Stimulated activated effector memory CD8-positive, alpha-beta T cell treated with anti-CD3 and anti-CD28 coated beads, Interleukin-12 subunit alpha, Interleukin-12 subunit beta, amount 100 ng/mL, for 72 hours (primary cell): ENCODE measurements around the gene CAVIN2.

Experiments
- ATAC-seq: fragments of 150-1000 bp; cut with Tn5 transposase; 2 replicates; pipeline ENCODE4 v1.10.0; 2021
- DNase-seq, 2 donors: peaks; one replicate each; pipeline ENCODE4 v3.0.0; 2021 to 2022; ENCODE audit warnings: low spot score in 2 of 2
- H3K27ac Mint-ChIP-seq: one replicate; pipeline ENCODE4 v1.8.0; 2022; ENCODE audit warnings: mild to moderate bottlenecking, mixed read lengths
- H3K36me3 Mint-ChIP-seq: one replicate; pipeline ENCODE4 v1.8.0; 2022; ENCODE audit warnings: mild to moderate bottlenecking, mixed read lengths
- H3K4me1 Mint-ChIP-seq: one replicate; pipeline ENCODE4 v1.8.0; 2022; ENCODE audit warnings: mixed read lengths
- H3K4me3 Mint-ChIP-seq: one replicate; pipeline ENCODE4 v1.8.0; 2022; ENCODE audit warnings: mild to moderate bottlenecking, mixed read lengths
- H3K9me3 Mint-ChIP-seq: one replicate; pipeline ENCODE4 v1.8.0; 2022; ENCODE audit warnings: mixed read lengths

CAVIN2 gene

DNA sequence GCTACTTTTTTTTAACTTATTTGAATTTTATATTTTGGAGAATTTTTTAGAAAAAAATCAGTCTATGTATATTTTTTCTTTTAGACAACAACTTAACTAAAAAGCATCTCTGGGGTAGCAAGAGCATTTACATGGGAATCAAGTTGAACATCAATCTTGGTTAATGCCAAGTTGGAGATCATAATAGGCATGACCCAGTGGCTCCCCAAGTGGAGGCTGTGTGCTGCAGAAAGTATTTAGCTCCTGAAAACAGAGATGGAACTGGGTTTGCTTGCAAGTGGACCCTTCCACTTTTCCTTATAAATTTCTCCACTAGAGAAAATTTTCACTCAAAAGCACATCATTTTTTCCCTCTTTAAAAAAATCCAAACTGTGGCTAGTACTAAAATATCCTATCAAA is 23.9 kb upstream of the CAVIN2 start:
- Mint-ChIP-seq H3K4me3 (no peak overlapping the region), H3K36me3 (no peaks in the 10 kb centered on the region), H3K9me3 (no peaks in the 10 kb centered on the region), H3K4me1 (no peaks in the 10 kb centered on the region), H3K27ac (no peak overlapping the region)
- no peak for ATAC-seq
- no peak for DNase-seq

DNA sequence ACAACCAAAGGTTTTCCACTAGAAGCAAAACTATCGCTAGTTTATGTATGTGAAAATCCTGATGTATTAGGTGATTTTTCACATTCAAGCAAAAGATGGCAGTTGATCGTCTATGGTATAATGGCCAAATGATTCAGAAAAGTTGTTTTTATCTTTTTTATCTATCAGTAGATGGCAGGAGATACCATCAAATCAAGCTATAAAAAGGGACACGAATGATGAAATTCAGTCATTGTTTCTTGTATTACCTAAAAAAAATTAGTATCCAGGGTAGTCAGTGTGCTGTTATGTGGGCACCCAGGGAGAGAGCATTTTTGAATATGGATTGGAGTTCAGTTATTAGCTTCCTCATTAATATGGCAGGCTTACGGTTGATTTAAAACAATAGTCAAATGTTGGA is 22.9 kb upstream of the CAVIN2 start:
- H3K9me3 Mint-ChIP-seq: no peaks in the 10 kb centered on the region
- H3K4me3 Mint-ChIP-seq: no peak overlapping the region
- no peak overlapping the region for H3K27ac Mint-ChIP-seq
- no peaks in the 10 kb centered on the region for H3K36me3 Mint-ChIP-seq
- ATAC-seq (no peak), DNase-seq (no peak)
- no peaks in the 10 kb centered on the region for H3K4me1 Mint-ChIP-seq

DNA sequence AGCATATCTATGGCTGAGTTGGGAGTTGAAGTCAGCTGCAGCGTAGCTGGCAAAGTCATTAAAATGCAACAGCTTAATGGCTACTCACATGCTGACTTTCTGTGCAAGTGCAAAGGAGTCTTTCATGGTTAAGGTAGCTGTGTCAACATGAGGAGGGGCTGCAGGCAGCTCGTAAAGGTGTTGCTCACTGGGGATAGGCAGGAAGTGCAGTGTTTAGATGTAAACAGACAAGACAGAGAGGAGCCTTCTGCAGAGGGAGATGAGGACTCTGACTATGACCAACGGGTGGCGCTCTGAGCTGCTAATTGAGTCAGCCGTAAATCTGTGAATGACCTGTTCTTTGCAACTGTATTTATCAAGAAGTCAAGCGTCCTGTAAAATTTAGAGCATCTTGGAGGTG is 22.3 kb upstream of the CAVIN2 start:
- ATAC-seq: no peak
- H3K9me3 Mint-ChIP-seq: no peaks in the 10 kb centered on the region
- H3K27ac Mint-ChIP-seq: no peak overlapping the region
- no peak overlapping the region for H3K4me3 Mint-ChIP-seq
- H3K36me3 Mint-ChIP-seq: no peaks in the 10 kb centered on the region
- H3K4me1 Mint-ChIP-seq: no peaks in the 10 kb centered on the region
- no peak for DNase-seq

GRCh38 chr2:191867507-191867847 is 20.6 kb upstream of the CAVIN2 start:
- no peaks in the 10 kb centered on the region for H3K36me3 Mint-ChIP-seq
- DNase-seq: no peak
- peak; percentile 13 for ATAC-seq
- H3K4me3 Mint-ChIP-seq: no peak overlapping the region
- no peaks in the 10 kb centered on the region for H3K4me1 Mint-ChIP-seq
- no peaks in the 10 kb centered on the region for H3K9me3 Mint-ChIP-seq
- no peak overlapping the region for H3K27ac Mint-ChIP-seq

DNA sequence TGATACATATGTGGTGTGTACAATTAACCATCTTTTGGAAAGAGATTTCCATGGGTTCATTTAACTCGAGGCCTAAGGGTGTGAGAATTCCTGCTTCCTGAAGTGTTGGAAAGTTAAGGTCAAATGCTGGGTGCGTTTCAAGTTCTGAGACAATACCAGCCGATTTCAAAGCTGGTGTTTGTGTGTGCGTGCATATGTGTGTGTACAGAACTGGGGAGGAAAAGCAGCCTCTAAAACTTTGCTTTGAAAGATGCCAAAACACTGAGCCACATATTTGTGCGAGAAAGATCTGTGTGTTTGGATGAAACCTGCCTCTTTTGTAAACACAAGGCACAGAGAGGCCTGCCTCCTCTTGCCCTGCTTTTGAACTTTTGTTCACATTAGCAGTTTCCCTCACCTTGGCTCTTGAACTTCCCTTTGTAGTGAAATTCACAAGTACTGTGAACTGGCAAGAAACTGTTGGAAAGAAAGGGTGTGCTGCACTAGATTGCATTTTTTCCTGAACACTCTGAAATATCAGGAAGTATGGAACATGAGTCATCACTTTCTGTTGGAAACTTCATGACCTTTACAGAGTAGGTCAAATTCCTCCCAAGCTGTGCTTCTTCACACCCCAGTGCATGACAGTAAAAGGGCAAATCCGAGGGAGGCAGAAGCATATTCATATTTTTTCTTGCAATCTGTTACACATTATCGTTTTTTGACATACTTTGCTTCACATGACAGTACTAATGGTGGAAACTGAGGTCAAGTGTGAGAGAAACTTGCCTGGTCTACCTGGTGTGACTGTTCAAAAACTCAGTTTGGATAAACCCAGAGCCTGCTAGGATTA is 20.0 kb upstream of the CAVIN2 start:
- no peaks in the 10 kb centered on the region for H3K4me1 Mint-ChIP-seq
- no peak overlapping the region for H3K4me3 Mint-ChIP-seq
- H3K36me3 Mint-ChIP-seq: no peaks in the 10 kb centered on the region
- DNase-seq: no peak
- peak; percentile 19 for ATAC-seq
- H3K27ac Mint-ChIP-seq: no peak overlapping the region
- no peaks in the 10 kb centered on the region for H3K9me3 Mint-ChIP-seq

DNA sequence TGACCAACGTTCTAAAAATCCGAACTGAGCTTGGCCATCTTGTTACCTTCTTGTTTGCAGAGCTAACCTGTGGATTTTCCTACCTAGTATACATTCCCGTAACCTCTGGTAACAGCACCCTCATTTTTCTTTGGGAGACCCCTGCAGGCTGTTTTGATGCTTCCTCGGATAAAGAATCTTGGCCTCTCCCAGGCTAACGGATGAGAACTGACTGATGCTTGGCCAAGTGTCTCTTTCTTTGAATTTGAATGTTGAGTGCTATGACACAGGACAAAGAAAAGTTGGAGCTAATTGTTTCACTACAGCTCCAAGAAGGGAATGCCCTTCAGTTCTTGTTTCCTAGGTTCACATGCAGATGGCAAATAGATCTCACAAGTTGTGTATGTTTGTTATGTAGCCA is 19.3 kb upstream of the CAVIN2 start:
- no peaks in the 10 kb centered on the region for H3K9me3 Mint-ChIP-seq

GRCh38 chr2:191864628-191865374 is 17.9 kb upstream of the CAVIN2 start:
- Mint-ChIP-seq H3K4me1 (no peaks in the 10 kb centered on the region), H3K9me3 (no peaks in the 10 kb centered on the region), H3K4me3 (no peak overlapping the region), H3K27ac (no peak overlapping the region), H3K36me3 (no peaks in the 10 kb centered on the region)
- ATAC-seq (no peak), DNase-seq (no peak)

More for the DNA sequence above, 19.3 kb upstream of the CAVIN2 start:
- DNase-seq (no peak), ATAC-seq (no peak)
- Mint-ChIP-seq H3K4me1 (no peaks in the 10 kb centered on the region), H3K4me3 (no peak overlapping the region), H3K36me3 (no peaks in the 10 kb centered on the region), H3K27ac (no peak overlapping the region)

DNA sequence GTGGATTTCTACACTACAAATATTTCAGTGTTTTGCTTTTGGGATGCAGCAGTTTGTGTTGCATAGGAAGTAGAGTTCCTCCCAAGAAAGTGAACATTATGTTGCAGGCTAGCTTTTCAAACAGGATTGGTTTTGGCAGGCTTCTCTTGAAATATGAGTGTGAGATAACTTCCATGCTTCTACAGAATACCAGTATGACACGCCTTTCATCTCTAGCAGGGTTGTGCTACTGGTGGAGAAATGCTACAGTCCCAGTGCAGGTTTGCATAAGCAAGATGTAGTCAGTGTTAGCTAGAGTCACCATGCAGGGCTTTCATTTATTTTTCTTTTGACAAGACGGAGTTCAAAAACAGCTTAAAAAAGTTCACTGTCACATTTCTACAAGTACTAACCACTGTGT is 17.1 kb upstream of the CAVIN2 start:
- no peak overlapping the region for H3K27ac Mint-ChIP-seq
- H3K36me3 Mint-ChIP-seq: no peaks in the 10 kb centered on the region
- H3K4me3 Mint-ChIP-seq: no peak overlapping the region
- H3K4me1 Mint-ChIP-seq: no peaks in the 10 kb centered on the region
- ATAC-seq: no peak
- no peaks in the 10 kb centered on the region for H3K9me3 Mint-ChIP-seq
- no peak for DNase-seq

DNA sequence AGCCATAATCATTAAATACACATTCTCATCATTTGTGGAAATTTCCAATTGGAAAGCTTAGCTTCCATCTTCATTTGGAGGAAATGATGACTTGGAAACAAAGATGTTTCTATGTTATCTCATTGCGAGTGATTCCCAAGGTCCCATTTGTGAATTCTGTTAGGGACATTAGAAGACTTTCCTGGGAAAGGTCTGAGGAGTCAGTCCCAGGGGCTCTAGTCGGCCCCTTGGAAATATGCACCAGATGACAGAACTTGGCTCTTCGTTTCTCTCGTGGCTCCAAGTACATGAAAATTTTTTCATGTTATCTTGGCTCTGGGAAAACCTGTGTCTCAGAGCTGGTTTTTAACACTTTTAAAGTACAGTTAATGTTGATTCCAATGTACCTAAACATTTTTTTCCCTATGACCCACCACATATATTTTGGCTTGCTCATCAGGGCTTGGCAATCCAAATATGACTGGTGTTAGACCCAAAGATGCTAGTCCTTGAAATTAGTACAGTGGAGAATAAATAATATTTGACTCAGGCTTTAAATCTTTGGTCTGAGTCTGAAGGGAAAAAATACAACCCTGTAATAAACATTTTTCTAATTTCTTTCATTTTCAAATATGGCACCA is 15.4 kb upstream of the CAVIN2 start:
- Mint-ChIP-seq H3K36me3 (no peaks in the 10 kb centered on the region), H3K4me1 (no peaks in the 10 kb centered on the region), H3K4me3 (no peak overlapping the region)

GRCh38 chr2:191860760-191861466 is 14.0 kb upstream of the CAVIN2 start:
- H3K36me3 Mint-ChIP-seq: no peaks in the 10 kb centered on the region

More for the DNA sequence above, 15.4 kb upstream of the CAVIN2 start:
- no peak overlapping the region for H3K27ac Mint-ChIP-seq
- no peak for ATAC-seq
- no peaks in the 10 kb centered on the region for H3K9me3 Mint-ChIP-seq
- no peak for DNase-seq

DNA sequence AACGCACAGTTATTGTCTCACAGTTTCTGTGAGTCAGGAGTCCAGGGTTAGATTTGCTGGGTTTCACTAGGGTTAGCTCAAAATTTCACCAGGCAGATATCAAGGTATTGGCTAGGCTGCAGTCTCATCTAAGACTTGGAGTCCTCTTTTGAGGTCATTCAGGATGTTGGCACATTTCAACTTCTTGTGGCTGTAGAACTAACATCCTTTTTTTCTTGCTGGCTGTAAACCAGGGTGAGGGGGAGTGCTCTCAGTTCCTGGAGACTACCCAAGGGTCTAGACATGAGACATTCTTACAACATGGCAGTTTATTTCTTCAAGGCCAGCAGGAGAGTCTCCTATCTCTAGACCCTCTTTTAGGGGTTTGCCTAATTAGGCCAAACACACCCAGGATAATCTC is 12.8 kb upstream of the CAVIN2 start:
- Mint-ChIP-seq H3K4me1 (no peaks in the 10 kb centered on the region), H3K9me3 (no peaks in the 10 kb centered on the region), H3K4me3 (no peak overlapping the region), H3K27ac (no peak overlapping the region), H3K36me3 (no peaks in the 10 kb centered on the region)
- ATAC-seq (peak; percentile 19), DNase-seq (no peak)

More at GRCh38 chr2:191860760-191861466, 14.0 kb upstream of the CAVIN2 start:
- no peaks in the 10 kb centered on the region for H3K4me1 Mint-ChIP-seq
- DNase-seq (no peak), ATAC-seq (no peak)
- no peak overlapping the region for H3K27ac Mint-ChIP-seq
- no peak overlapping the region for H3K4me3 Mint-ChIP-seq
- H3K9me3 Mint-ChIP-seq: no peaks in the 10 kb centered on the region

DNA sequence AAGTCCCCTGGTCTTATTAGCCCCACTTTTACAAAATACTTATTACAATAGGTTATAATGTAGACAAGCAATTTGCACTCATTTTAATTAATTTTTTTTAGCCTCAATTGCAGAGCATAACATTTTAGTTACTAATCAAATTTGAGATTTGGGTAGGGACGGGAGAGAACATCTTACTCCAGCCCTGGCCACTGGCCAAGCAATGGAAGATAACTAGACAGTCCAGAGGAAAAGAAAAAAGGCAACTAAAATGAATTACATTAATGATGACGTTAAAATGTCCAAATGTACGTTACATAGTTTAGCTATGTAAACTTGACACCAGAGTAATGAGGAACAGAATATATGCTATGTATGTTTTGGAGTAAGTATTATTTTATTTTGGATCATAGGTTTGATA is 11.0 kb upstream of the CAVIN2 start:
- Mint-ChIP-seq H3K4me1 (no peaks in the 10 kb centered on the region), H3K36me3 (no peaks in the 10 kb centered on the region), H3K4me3 (no peak overlapping the region), H3K27ac (no peak overlapping the region), H3K9me3 (no peaks in the 10 kb centered on the region)
- ATAC-seq (no peak), DNase-seq (no peak)

DNA sequence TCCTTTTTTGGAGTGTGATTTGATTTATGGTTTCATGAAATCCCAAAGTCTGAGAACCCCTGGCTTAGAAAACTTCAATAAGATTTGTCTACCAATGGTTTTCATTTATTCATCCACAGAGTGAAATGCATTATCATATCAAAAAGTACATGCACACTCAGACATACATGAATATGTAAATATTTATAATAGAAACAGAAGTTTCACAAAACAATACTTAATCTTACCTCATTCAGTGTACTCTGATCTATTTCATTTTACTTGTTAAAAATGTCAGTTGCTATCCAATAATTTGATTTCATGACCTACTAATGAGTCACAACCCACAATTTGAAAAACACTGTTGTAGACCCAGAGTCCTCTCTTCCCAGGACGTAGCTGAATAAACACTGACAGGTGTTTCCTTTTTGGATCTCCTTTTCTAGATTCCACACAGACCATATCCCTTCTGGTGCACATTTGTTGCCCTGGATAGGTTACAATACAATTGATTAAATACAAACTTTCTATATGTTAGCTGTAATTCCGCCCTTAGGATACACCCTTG is 10.4 kb upstream of the CAVIN2 start:
- no peak overlapping the region for H3K27ac Mint-ChIP-seq
- ATAC-seq: no peak

GRCh38 chr2:191856111-191856876 is 9.4 kb upstream of the CAVIN2 start:
- no peak overlapping the region for H3K4me3 Mint-ChIP-seq
- H3K4me1 Mint-ChIP-seq: no peaks in the 10 kb centered on the region
- DNase-seq (no peak), ATAC-seq (no peak)
- no peak overlapping the region for H3K27ac Mint-ChIP-seq
- no peaks in the 10 kb centered on the region for H3K9me3 Mint-ChIP-seq
- no peaks in the 10 kb centered on the region for H3K36me3 Mint-ChIP-seq

More for the DNA sequence above, 10.4 kb upstream of the CAVIN2 start:
- Mint-ChIP-seq H3K4me1 (no peaks in the 10 kb centered on the region), H3K4me3 (no peak overlapping the region), H3K36me3 (no peaks in the 10 kb centered on the region), H3K9me3 (no peaks in the 10 kb centered on the region)
- no peak for DNase-seq
